Neural progenitor cell (in vitro differentiated cells): Measurements from ENCODE around the gene PRRT4. TPM values are rescaled to one million over a fixed set of nuclear protein-coding genes. Genes with fewer than 3 reads are reported as not detected.
A peak's percentile ranks its signal among the peaks of the same experiment; 100 is the strongest.

Experiments
- DNase-seq: peaks from one replicate; pipeline ENCODE4 v3.0.0-alpha.2; 2016; ENCODE audit warnings: low spot score
- H2AFZ ChIP-seq: fragments of 200-600 bp; sonication (generic); replicated peaks from 2 replicates; pipeline ENCODE4 v1.6.1; 2016; ENCODE audit warnings: antibody characterized with exemption
- H3F3A ChIP-seq: fragments of 200-600 bp; sonication (generic); 2 replicates; pipeline ENCODE4 v1.6.1; 2016; ENCODE audit warnings: antibody characterized with exemption, low read depth
- H3K27ac ChIP-seq: fragments of 200-600 bp; sonication (generic); 2 replicates; pipeline ENCODE4 v1.5.1; 2016; ENCODE audit warnings: mild to moderate bottlenecking
- H3K27me3 ChIP-seq: fragments of 200-600 bp; sonication (generic); 2 replicates; pipeline ENCODE4 v1.6.1; 2016; ENCODE audit warnings: mild to moderate bottlenecking, moderate library complexity
- H3K36me3 ChIP-seq: fragments of 200-600 bp; sonication (generic); 2 replicates; pipeline ENCODE4 v1.5.1; 2016
- H3K4me1 ChIP-seq: fragments of 200-600 bp; sonication (generic); 2 replicates; pipeline ENCODE4 v1.6.1; 2016; ENCODE audit warnings: mixed run types
- H3K4me2 ChIP-seq: fragments of 200-600 bp; sonication (generic); 2 replicates; pipeline ENCODE4 v1.6.1; 2016
- H3K4me3 ChIP-seq: fragments of 200-600 bp; sonication (generic); 2 replicates; pipeline ENCODE4 v1.5.1; 2016
- H3K79me2 ChIP-seq: fragments of 200-600 bp; sonication (generic); 2 replicates; pipeline ENCODE4 v1.6.1; 2016; ENCODE audit warnings: low read depth
- H3K9ac ChIP-seq: fragments of 200-600 bp; sonication (generic); 2 replicates; pipeline ENCODE4 v1.6.1; 2016
- H3K9me3 ChIP-seq: fragments of 200-600 bp; sonication (generic); 2 replicates; pipeline ENCODE4 v1.5.1; 2016; ENCODE audit warnings: low read depth
- H4K20me1 ChIP-seq: fragments of 200-600 bp; sonication (generic); 2 replicates; pipeline ENCODE4 v1.6.1; 2016; ENCODE audit warnings: low read depth
- H3K27ac Mint-ChIP-seq: 3 replicates; pipeline ENCODE4 v1.8.0; 2021; ENCODE audit warnings: mixed read lengths
- H3K27me3 Mint-ChIP-seq: 2 replicates; pipeline ENCODE4 v1.8.0; 2022; ENCODE audit warnings: low read depth, mild to moderate bottlenecking, inconsistent platforms, moderate library complexity, mixed read lengths; ENCODE audit not compliant: insufficient read depth
- H3K36me3 Mint-ChIP-seq: 3 replicates; pipeline ENCODE4 v1.8.0; 2021; ENCODE audit warnings: mixed read lengths
- H3K4me1 Mint-ChIP-seq: 3 replicates; pipeline ENCODE4 v1.8.0; 2021; ENCODE audit warnings: mixed read lengths
- H3K4me3 Mint-ChIP-seq: 3 replicates; pipeline ENCODE4 v1.8.0; 2021; ENCODE audit warnings: mild to moderate bottlenecking, moderate library complexity, mixed read lengths
- H3K9me3 Mint-ChIP-seq: 3 replicates; pipeline ENCODE4 v1.8.0; 2020; ENCODE audit warnings: mixed read lengths
- EZH2 ChIP-seq: fragments of 200-600 bp; sonication (generic); IDR thresholded peaks from 2 replicates; pipeline ENCODE4 v1.6.1; 2017; ENCODE audit warnings: antibody characterized with exemption, mild to moderate bottlenecking, moderate library complexity
- EZH2phosphoT487 ChIP-seq: fragments of 200-600 bp; sonication (generic); IDR thresholded peaks from 2 replicates; pipeline ENCODE4 v1.6.1; 2017; ENCODE audit warnings: antibody characterized with exemption
- total RNA-seq: library from RNA; depleted of rRNA; stranded (reverse); fragments of >200 nt; gene quantifications from 2 replicates; pipeline ENCODE4 v1.2.3, GENCODE V29; 2015; ENCODE audit warnings: low replicate concordance
- TF ChIP-seq, protein P1 (sequence below): fragments of 200-600 bp; sonication (generic); IDR thresholded peaks from 2 replicates; pipeline ENCODE4 v1.5.1; 2017; ENCODE audit warnings: antibody characterized with exemption, mild to moderate bottlenecking

PRRT4 gene
- total RNA-seq, 1 donor from 2014 or later = not detected

- Histone ChIP-seq H3K36me3 (no peaks in the 10 kb centered on the region), H3K4me2 (no peak overlapping the region), H4K20me1 (no peaks in the 10 kb centered on the region), H3K27ac (no peak overlapping the region), H3F3A (no peaks in the 10 kb centered on the region), H2AFZ (no peak overlapping the region), H3K9ac (no peak overlapping the region), H3K4me3 (no peak overlapping the region), H3K4me1 (peaks cover 5% of the 10 kb centered on the region), H3K9me3 (no peaks in the 10 kb centered on the region), H3K79me2 (no peaks in the 10 kb centered on the region), H3K27me3 (peaks cover 72% of the 10 kb centered on the region)
- DNase-seq = no peak
- TF ChIP-seq EZH2 (no peak), EZH2phosphoT487 (no peak)
- TF ChIP-seq, protein P1, sequence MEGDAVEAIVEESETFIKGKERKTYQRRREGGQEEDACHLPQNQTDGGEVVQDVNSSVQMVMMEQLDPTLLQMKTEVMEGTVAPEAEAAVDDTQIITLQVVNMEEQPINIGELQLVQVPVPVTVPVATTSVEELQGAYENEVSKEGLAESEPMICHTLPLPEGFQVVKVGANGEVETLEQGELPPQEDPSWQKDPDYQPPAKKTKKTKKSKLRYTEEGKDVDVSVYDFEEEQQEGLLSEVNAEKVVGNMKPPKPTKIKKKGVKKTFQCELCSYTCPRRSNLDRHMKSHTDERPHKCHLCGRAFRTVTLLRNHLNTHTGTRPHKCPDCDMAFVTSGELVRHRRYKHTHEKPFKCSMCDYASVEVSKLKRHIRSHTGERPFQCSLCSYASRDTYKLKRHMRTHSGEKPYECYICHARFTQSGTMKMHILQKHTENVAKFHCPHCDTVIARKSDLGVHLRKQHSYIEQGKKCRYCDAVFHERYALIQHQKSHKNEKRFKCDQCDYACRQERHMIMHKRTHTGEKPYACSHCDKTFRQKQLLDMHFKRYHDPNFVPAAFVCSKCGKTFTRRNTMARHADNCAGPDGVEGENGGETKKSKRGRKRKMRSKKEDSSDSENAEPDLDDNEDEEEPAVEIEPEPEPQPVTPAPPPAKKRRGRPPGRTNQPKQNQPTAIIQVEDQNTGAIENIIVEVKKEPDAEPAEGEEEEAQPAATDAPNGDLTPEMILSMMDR = no peak
- Mint-ChIP-seq H3K9me3 (no peaks in the 10 kb centered on the region), H3K4me1 (peaks cover 20% of the 10 kb centered on the region), H3K36me3 (no peaks in the 10 kb centered on the region), H3K27ac (no peak overlapping the region), H3K27me3 (peaks cover 15% of the 10 kb centered on the region), H3K4me3 (no peak overlapping the region)
Observed at GRCh38 chr7:128349466-128349825, 12.0 kb downstream of the PRRT4 start.

DNA sequence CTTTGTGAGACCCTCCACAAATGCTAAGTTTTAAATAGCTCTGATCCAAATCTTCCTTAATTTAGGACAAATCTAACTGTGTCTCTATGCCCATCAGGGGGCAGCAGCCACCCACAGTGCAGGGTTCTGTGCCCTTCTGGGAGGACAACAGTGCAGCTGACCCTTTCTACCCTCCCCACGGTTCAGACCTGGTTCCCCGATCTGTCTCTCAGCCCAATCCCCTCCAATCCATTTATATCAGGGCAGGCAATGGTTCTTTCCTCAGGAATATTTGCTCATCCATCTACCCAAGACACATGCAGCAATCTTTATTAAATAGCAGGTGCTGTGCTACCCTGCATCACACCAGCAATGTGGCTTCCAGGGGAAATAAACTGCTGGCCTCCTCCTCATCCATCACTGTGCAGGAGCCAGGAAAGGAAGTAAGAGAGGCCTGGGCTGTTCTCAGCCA lies 13.8 kb downstream of the PRRT4 start:
- H3K36me3 Mint-ChIP-seq = no peaks in the 10 kb centered on the region
- H3K27me3 ChIP-seq = peaks cover 54% of the 10 kb centered on the region
- H3K4me3 Mint-ChIP-seq = no peak overlapping the region
- peaks cover 18% of the 10 kb centered on the region for H3K4me1 Mint-ChIP-seq
- peak; percentile 69 for DNase-seq
- no peaks in the 10 kb centered on the region for H3K36me3 ChIP-seq
- no peak overlapping the region for H3K4me2 ChIP-seq
- peaks cover 5% of the 10 kb centered on the region for H3K4me1 ChIP-seq
- H3K9me3 ChIP-seq = no peaks in the 10 kb centered on the region
- TF ChIP-seq EZH2 (no peak), EZH2phosphoT487 (no peak)
- TF ChIP-seq, protein P1 = peak; percentile 63
- H3K4me3 ChIP-seq = no peak overlapping the region
- H3K27ac Mint-ChIP-seq = peak overlapping the region; percentile 7
- H3K9me3 Mint-ChIP-seq = no peaks in the 10 kb centered on the region
- H3K79me2 ChIP-seq = peaks cover 8% of the 10 kb centered on the region
- peak overlapping the region; percentile 42 for H2AFZ ChIP-seq
- H3F3A ChIP-seq = peaks cover 3% of the 10 kb centered on the region
- no peak overlapping the region for H3K9ac ChIP-seq
- H4K20me1 ChIP-seq = no peaks in the 10 kb centered on the region
- H3K27me3 Mint-ChIP-seq = peaks cover 7% of the 10 kb centered on the region
- no peak overlapping the region for H3K27ac ChIP-seq

- Mint-ChIP-seq H3K4me1 (peaks cover 30% of the 10 kb centered on the region), H3K27me3 (peaks cover 5% of the 10 kb centered on the region), H3K27ac (peak overlapping the region; percentile 59), H3K36me3 (peaks cover 1% of the 10 kb centered on the region), H3K4me3 (peak overlapping the region; percentile 84), H3K9me3 (no peaks in the 10 kb centered on the region)
- Histone ChIP-seq H2AFZ (peak overlapping the region; percentile 90), H4K20me1 (peaks cover 9% of the 10 kb centered on the region), H3K36me3 (no peaks in the 10 kb centered on the region), H3F3A (peaks cover 3% of the 10 kb centered on the region), H3K79me2 (peaks cover 38% of the 10 kb centered on the region), H3K9me3 (no peaks in the 10 kb centered on the region), H3K4me2 (no peak overlapping the region), H3K27ac (no peak overlapping the region), H3K9ac (no peak overlapping the region), H3K27me3 (peaks cover 22% of the 10 kb centered on the region), H3K4me1 (peaks cover 3% of the 10 kb centered on the region), H3K4me3 (no peak overlapping the region)
- TF ChIP-seq, protein P1 = no peak
- TF ChIP-seq EZH2phosphoT487 = no peak
- TF ChIP-seq EZH2 = no peak
- no peak for DNase-seq
Observed at GRCh38 chr7:128344431-128344774, 17.1 kb downstream of the PRRT4 start.
